ENCODE measurements around the gene ZMIZ1. TPM values are rescaled to one million over a fixed set of nuclear protein-coding genes. Genes with fewer than 3 reads are reported as not detected.

ZMIZ1 gene
- total RNA-seq, 1 experiment from 2014 or later: 34.2 TPM

DNA sequence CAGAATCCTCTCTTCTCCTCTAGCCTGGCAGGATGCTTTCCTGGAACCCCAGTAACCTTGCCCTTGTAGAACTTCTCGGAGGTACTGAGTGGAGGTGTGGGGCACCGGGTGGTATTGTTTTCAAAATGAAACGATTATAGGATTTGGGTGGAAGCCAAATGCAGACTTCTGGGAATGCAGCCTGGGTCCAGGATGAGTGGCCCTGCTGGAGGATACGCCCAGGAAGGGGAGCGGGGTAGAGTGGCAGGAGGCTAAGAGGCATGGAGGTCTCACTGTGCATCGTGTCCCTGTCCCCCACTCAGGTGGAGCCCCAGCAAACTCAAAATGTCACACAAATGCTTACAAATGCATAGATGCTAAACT lies 169.4 kb downstream of the ZMIZ1 start:
- intact Hi-C loops (cut with micrococcal nuclease; ENCODE audit: unreplicated experiment) (no loop called here), in situ Hi-C loops (cut with HindIII; ENCODE audit: low pct_unique_long_range_greater_than_20kb, low sequenced_read_pairs) (no loop called here)
- ChIA-PET POLR2A (no interaction called here), CTCF (no interaction called here)
- DNase-seq (ENCODE audit: low read depth, low spot score): no peak
- BruUV-seq (replicated peaks): no TSS peak
- TF ChIP-seq, protein P1, sequence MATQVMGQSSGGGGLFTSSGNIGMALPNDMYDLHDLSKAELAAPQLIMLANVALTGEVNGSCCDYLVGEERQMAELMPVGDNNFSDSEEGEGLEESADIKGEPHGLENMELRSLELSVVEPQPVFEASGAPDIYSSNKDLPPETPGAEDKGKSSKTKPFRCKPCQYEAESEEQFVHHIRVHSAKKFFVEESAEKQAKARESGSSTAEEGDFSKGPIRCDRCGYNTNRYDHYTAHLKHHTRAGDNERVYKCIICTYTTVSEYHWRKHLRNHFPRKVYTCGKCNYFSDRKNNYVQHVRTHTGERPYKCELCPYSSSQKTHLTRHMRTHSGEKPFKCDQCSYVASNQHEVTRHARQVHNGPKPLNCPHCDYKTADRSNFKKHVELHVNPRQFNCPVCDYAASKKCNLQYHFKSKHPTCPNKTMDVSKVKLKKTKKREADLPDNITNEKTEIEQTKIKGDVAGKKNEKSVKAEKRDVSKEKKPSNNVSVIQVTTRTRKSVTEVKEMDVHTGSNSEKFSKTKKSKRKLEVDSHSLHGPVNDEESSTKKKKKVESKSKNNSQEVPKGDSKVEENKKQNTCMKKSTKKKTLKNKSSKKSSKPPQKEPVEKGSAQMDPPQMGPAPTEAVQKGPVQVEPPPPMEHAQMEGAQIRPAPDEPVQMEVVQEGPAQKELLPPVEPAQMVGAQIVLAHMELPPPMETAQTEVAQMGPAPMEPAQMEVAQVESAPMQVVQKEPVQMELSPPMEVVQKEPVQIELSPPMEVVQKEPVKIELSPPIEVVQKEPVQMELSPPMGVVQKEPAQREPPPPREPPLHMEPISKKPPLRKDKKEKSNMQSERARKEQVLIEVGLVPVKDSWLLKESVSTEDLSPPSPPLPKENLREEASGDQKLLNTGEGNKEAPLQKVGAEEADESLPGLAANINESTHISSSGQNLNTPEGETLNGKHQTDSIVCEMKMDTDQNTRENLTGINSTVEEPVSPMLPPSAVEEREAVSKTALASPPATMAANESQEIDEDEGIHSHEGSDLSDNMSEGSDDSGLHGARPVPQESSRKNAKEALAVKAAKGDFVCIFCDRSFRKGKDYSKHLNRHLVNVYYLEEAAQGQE (IDR thresholded peaks at IDR 0.05; ENCODE audit: insufficient read depth in 1 of 2, low read depth in 2 of 2, low read length in 1 of 2): no peak
- TF ChIP-seq SIN3A (IDR thresholded peaks at IDR 0.05; ENCODE audit: borderline replicate concordance, insufficient read depth, low read depth, low read length) (no peak), TCF7L2 (IDR thresholded peaks at IDR 0.05; ENCODE audit: low read depth, low read length) (no peak), POLR2AphosphoS5 (IDR thresholded peaks at IDR 0.05; ENCODE audit: low read depth, low read length) (no peak)
- TF ChIP-seq, protein P2, sequence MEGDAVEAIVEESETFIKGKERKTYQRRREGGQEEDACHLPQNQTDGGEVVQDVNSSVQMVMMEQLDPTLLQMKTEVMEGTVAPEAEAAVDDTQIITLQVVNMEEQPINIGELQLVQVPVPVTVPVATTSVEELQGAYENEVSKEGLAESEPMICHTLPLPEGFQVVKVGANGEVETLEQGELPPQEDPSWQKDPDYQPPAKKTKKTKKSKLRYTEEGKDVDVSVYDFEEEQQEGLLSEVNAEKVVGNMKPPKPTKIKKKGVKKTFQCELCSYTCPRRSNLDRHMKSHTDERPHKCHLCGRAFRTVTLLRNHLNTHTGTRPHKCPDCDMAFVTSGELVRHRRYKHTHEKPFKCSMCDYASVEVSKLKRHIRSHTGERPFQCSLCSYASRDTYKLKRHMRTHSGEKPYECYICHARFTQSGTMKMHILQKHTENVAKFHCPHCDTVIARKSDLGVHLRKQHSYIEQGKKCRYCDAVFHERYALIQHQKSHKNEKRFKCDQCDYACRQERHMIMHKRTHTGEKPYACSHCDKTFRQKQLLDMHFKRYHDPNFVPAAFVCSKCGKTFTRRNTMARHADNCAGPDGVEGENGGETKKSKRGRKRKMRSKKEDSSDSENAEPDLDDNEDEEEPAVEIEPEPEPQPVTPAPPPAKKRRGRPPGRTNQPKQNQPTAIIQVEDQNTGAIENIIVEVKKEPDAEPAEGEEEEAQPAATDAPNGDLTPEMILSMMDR (IDR thresholded peaks at IDR 0.05): no peak
- Histone ChIP-seq H3K36me3 (ENCODE audit: control insufficient read depth, insufficient read depth, low read length) (no peaks in the 10 kb centered on the region), H3K27me3 (ENCODE audit: control insufficient read depth, insufficient read depth, low read length) (no peaks in the 10 kb centered on the region), H3K27ac (ENCODE audit: low read length) (no peak overlapping the region), H3K4me1 (ENCODE audit: control insufficient read depth, insufficient read depth, low read length) (no peaks in the 10 kb centered on the region), H3K9me3 (ENCODE audit: control insufficient read depth, insufficient read depth, low read depth, low read length) (no peaks in the 10 kb centered on the region), H3K4me3 (ENCODE audit: low read depth in 2 of 2, low read length in 2 of 2) (no peak overlapping the region)
- no peak for ATAC-seq

DNA sequence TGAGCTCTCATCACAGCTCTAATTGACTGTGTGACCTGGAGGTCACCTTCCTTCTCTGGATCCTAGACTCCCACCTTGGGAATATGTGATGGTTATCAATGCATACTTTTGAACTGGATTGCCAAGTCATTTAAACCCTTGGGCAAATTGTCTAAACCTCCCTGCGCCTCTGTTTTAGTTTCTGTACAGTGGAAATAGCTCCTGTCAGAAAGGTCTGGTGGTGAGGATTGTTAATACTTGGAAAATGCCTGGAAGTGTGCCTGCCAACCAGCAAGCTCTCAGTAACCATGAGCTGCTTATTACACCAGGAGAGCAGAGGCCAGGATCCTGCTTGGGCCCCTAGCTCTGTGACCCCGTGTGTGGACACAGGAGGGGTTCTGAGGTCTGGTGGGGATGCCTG lies 169.8 kb downstream of the ZMIZ1 start:
- POLR2A ChIA-PET: no interaction called here
- no TSS peak for BruUV-seq (replicated peaks)
- H3K4me3 ChIP-seq (ENCODE audit: low read depth in 2 of 2, low read length in 2 of 2): no peak overlapping the region
- no peak for DNase-seq (ENCODE audit: low read depth, low spot score)
- CTCF ChIA-PET: no interaction called here
- intact Hi-C loops (cut with micrococcal nuclease; ENCODE audit: unreplicated experiment): no loop called here
- in situ Hi-C loops (cut with HindIII; ENCODE audit: low pct_unique_long_range_greater_than_20kb, low sequenced_read_pairs): no loop called here
- H3K4me1 ChIP-seq (ENCODE audit: control insufficient read depth, insufficient read depth, low read length): no peaks in the 10 kb centered on the region
- TF ChIP-seq, protein P1 (IDR thresholded peaks at IDR 0.05; ENCODE audit: insufficient read depth in 1 of 2, low read depth in 2 of 2, low read length in 1 of 2): no peak
- no peak for TF ChIP-seq SIN3A (IDR thresholded peaks at IDR 0.05; ENCODE audit: borderline replicate concordance, insufficient read depth, low read depth, low read length)
- no peak for ATAC-seq
- no peaks in the 10 kb centered on the region for H3K36me3 ChIP-seq (ENCODE audit: control insufficient read depth, insufficient read depth, low read length)
- no peak overlapping the region for H3K27ac ChIP-seq (ENCODE audit: low read length)
- H3K9me3 ChIP-seq (ENCODE audit: control insufficient read depth, insufficient read depth, low read depth, low read length): no peaks in the 10 kb centered on the region
- no peaks in the 10 kb centered on the region for H3K27me3 ChIP-seq (ENCODE audit: control insufficient read depth, insufficient read depth, low read length)
